HG02981 (cell line): ENCODE measurements around the gene IL13RA2.

Source experiments
- ATAC-seq: cut with Tn5 transposase; IDR thresholded peaks from one replicate; pipeline ENCODE4 v1.9.1; 2021; ENCODE audit warnings: mild to moderate bottlenecking, moderate library complexity; ENCODE audit not compliant: unreplicated experiment

The IL13RA2 gene

DNA sequence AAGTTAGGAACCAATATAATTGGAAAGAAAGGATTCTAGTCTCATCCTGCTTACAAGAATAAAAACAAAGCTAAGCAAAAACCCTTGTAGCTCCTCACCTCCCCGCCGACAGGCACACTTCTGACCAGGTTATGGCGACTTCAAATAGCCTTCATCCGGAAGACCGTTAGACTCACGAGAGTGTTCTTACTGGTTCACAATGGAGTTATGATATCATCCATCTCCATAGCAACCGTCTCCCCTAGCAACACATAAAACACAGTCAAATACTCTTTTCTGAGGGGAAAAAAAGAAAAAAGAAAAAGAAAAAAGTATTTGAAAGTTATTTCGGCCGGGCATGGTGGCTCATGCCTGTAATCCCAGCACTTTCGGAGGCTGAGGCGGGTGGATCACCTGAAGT lies at the start of gene IL13RA2:
Gene IL13RA2, minus strand, starts transcription at position 162 of the 400 bp plus-strand sequence. CDS start 347 bp downstream, outside the sequence.
- ATAC-seq, result no peak

DNA sequence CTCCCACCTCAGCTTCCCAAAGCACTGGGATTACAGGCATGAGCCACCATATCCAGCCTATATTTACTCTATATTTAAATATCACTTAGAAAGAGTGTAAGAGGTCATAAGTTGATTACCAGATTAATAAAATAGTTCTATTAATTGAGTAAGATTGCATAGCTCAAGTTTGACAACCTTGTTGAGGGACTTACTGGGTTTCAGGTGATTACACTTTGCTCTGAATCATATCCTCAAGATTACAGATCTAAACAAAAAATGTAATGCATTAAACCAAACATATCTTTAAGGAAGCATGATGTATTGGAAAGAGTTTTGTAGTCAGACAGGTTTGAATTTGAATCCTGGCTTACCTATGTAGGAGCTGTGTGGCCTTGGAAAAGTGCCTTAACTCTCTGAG lies 47.9 kb upstream of the IL13RA2 start:
- ATAC-seq, result no peak

GRCh38 chrX:115060013-115060412 lies 42.6 kb upstream of the IL13RA2 start:
- no peak for ATAC-seq

DNA sequence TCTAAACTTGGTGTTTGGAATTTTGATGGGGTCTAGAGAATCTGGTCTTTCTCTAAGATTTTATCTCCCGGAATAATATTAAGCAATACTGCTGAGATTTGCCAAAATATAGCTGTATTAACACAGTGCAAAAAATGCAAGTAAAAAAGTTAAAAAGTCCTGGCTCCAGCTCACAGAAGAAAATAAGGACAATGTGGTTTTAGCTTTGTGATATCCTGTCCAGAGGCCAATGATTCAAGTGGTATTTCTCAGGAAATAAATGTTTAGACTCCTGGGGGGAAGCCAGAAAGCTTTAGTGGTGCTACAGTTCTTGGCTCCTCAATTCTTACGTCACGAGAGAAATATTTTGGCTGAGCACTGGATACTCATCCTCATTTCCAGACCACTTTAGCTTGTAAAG lies 40.9 kb upstream of the IL13RA2 start:
- no peak for ATAC-seq

DNA sequence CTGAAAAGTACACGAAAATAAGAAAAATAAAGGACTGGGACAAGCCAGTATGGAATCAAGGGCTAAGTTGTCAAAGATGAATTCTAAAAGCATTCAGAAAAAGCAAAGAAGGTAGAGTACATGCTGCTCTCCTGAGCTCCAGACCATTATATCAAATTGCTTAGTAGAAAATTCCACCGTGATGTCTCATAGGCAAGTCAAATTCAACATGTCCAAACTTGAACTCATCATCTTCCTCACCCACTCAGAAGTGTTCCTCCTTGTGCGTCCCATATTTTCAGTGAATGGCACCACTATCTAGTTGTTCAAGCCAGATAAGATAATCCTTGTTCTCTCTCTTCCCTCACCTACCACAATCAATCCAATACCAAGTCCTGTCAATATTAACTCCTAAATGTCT lies 37.5 kb upstream of the IL13RA2 start:
- no peak for ATAC-seq

- ATAC-seq, result no peak
Measured at GRCh38 chrX:115053223-115053622, 35.8 kb upstream of the IL13RA2 start.

DNA sequence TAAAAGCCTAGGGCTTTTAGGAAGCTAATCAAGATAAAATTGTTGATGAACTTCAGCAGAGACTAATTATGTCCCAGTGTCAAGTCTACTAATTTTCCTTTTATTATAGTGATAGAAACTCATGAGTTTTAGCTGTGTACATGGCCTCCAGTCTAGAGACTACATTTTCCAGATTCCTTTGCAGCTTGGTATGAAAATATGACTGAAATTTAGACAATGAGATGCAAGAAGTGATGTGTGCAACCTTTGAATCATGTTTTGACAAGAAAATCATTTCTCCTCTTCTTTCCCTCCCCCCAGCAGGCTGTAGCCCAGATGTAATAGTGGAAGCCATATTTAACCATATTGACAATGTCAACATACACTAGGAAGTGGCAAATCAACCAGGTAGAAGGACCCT lies 30.3 kb upstream of the IL13RA2 start:
- no peak for ATAC-seq

- ATAC-seq, result no peak
Measured at GRCh38 chrX:115047181-115047580, 29.8 kb upstream of the IL13RA2 start.

DNA sequence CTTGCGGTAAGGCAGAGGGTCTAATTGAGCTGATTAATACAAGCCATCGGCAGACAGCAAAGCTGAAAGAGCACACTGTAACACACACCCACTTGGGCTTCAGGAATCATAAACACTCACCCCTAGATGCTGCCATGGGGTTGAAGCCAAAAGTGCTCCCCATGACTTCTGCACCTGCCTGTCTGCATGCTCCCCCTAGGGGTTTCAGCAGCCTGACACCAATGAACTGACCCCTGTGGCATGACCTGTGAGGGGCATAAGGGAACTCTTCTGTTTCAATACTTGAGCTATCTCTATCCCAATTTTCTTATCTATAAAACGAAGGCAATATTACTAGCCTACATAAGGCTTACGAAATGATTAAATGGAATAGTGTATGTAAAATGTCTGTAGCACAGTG lies 23.0 kb upstream of the IL13RA2 start:
- ATAC-seq, result no peak

DNA sequence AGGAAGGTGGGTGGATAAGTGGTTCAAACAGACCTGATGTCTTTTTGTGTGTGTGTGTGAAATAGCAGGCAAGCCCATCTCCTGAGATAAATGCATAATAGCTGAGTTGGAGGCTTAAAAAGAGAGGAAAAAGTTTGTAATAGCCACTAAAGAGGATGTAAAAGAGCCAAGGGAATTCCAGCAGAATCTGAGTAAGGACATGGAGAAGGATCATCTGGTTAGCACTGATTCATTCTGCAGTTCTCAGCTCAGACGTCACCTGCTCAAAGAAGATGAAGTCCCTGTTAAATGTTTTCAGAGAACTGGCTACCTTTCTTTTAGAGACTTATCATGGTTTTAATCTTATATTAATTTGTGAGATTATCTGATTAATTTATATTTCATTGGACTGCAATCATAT lies 21.0 kb upstream of the IL13RA2 start:
- no peak for ATAC-seq

DNA sequence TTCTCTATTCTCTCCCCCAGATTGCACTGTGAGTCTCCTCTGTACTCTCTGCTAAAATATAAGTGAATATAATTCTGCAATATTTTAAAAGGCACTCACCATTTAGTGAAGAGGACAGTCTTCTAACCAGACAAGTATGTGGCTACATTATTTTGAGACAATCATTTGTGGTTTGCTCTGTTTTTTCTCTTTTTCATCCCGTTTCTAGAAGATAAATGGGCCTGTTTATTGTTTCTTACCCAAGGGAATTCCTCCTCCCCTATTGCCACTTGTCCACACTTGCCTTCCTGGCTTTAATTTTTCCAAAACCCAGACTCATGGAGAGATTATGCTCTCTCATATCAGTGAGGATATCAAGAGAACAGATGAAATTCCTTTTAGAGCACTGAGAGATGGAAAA lies 18.6 kb upstream of the IL13RA2 start:
- no peak for ATAC-seq

DNA sequence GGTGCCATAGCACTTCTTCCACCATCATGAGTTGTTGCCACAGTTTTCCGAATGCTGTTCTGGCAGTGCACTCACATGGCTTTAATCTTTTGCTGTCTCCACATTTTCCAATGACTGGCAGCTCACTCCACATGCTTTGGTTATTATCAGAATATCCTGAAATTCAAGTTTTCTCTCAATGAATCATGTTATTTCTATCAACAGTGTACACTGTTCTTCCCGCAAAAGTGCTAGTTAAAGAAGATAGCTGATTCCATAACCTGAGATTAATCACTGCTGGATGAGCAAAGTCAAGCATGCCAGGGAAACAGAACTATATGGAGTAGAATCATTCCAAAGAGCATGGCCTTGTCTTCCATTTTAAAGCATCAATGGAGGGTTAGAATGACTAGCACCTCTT lies 14.6 kb upstream of the IL13RA2 start:
- no peak for ATAC-seq

- no peak for ATAC-seq
Measured at GRCh38 chrX:115030625-115031024, 13.2 kb upstream of the IL13RA2 start.

DNA sequence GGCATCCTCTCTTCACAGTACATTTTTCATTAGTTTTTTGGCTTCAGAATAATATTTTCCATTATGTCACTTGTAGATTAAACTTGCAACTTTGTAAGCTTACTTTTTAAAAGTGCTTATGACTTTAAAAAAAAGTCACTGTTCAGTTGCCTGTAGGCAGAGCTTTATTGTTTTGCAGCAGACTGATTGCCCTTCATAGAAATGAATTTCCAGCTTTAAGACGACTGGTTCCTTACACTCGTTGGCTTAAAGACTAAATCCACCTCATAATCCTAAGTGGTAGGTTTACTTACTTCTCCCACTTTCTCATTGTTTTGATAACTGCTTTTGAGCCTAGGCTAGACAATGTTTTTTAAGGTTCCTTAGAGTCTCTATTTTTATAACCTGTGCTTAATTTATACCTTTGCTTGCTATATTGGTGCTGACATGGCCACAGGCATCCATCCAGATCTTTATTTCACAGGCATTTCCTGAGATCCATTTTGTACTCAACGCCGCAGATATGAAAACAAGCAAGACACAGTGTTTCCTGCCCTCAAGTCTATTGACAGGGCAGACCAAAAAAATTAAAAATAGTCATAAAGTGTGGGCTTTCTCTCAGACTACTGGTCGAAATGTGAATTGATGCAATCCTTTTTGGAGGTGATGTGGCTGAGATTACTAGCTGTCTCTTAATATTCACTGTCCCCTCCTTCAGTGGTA lies 12.6 kb upstream of the IL13RA2 start:
- no peak for ATAC-seq

DNA sequence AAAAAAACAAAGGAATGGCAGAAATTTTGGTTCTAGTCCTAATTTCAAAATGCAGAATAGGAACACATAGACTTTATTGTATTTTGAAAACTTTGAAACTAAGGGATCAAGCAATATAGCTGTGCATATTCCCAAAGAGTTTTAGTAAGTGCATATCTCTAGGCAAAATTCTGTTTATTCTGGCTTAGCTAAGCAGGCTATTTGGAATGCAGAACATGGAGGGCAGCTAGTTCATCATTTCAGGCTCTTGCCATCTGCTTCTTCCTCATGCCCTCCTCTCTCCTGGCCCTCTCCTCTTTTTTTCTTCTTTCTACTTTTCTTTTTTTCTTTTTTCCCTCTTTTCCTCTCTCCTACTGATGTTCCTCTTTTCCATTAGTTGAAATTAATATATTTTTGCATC lies 12.0 kb upstream of the IL13RA2 start:
- no peak for ATAC-seq

- ATAC-seq, result no peak
Measured at GRCh38 chrX:115023811-115024210, 6.4 kb upstream of the IL13RA2 start.

- ATAC-seq, result no peak
Measured at GRCh38 chrX:115023139-115023538, 5.7 kb upstream of the IL13RA2 start.

GRCh38 chrX:115021121-115021520 lies 3.7 kb upstream of the IL13RA2 start:
- no peak for ATAC-seq

DNA sequence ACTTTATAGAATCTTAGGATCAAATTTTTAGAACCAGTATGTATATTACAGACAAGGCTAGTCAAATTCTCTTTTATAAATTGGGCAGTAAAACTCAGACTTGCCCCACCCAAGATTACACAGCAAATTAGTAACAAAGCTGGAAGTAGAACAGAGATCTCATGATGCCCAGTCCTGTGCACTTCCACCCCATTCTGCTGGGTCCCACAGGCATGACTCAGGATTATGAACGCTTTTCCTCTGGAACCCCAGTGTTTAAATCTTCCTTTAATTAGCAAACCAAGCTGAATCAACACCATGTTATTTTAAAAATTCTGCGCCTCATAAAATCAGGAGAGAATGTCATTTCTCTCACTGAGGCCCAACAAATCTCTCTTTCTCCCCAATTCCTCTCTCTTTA lies 1.5 kb upstream of the IL13RA2 start:
- no peak for ATAC-seq

- ATAC-seq, result no peak
Measured at GRCh38 chrX:115018040-115018647, 728 bp upstream of the IL13RA2 start.

DNA sequence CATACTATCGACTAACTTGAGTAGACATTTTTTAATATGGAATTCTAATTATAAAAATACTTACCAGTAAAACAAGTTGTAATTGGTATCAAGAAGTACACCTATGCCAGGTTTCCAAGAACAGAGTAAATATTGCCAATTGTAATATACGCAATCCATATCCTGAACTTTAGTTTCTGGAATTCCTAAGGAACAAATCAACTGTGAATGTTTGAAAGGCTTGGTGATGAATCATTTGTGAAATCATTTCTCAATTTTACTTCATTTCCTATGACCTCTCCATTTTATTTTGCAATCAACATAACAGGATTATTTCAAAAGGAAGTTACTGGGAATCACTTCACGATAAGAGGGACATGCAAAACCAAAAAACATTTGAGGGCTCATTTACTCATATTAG lies 3.7 kb downstream of the IL13RA2 start:
- ATAC-seq, result no peak

- no peak for ATAC-seq
Measured at GRCh38 chrX:115011428-115011827, 6.0 kb downstream of the IL13RA2 start.

GRCh38 chrX:114999906-115000305 lies 17.5 kb downstream of the IL13RA2 start:
- no peak for ATAC-seq
